Germinal center (tissue), 1 donor: Measurements from ENCODE around the gene THBS3.
A peak's percentile ranks its signal among the peaks of the same experiment; 100 is the strongest.
"Not testable (repeated sequence)": the region's sequence is repeated elsewhere in the genome, so short reads cannot be mapped to it uniquely, and the experiment has no call there.

Experiments used
- DNase-seq: peaks from one replicate; pipeline ENCODE4 v3.0.0; 2012; ENCODE audit warnings: mixed read lengths, low spot score

Gene THBS3

DNA sequence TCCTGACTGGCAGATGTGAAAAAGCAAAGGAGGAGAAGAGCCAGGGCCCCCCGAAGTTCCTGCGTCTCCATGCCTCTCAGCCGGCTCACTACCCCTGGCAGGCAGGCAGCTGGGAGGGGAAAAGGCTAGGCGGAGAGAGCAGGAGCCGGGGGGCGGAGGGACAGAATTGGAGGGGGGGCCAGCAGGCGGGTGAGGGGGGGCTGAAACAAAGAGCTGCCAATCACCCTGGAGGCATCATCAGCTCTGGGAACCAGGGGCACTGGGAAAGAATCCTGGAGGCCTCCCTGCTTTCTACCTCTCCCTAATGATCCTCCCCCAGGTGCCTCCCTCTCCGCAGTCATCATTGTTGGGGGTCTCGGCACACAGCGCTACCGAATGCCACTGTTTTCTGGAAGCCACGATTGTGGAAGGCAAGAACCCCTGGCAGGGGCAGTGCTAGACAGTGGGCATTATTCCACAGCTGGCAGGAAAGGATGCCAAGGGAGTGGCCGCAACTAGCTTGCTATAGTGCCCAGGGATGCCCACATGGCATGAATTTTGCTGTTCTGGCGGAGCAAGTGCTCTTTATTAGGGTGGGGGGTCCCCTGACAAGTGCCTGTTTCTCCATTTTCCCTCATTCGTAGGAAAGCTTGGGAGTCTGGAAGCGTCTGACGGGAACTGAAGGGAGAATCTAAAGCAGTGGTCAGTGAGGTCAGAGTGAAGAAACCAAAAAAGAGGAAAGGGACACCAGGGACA lies at the start of gene THBS3:
Gene THBS3 (minus strand): TSS at position 92 of the 735 bp plus-strand sequence. CDS start 21 bp downstream, at position 71.
- DNase-seq: no peak

GRCh38 chr1:155256058-155256852 lies 48.6 kb upstream of the THBS3 start:
- DNase-seq: no peak

DNA sequence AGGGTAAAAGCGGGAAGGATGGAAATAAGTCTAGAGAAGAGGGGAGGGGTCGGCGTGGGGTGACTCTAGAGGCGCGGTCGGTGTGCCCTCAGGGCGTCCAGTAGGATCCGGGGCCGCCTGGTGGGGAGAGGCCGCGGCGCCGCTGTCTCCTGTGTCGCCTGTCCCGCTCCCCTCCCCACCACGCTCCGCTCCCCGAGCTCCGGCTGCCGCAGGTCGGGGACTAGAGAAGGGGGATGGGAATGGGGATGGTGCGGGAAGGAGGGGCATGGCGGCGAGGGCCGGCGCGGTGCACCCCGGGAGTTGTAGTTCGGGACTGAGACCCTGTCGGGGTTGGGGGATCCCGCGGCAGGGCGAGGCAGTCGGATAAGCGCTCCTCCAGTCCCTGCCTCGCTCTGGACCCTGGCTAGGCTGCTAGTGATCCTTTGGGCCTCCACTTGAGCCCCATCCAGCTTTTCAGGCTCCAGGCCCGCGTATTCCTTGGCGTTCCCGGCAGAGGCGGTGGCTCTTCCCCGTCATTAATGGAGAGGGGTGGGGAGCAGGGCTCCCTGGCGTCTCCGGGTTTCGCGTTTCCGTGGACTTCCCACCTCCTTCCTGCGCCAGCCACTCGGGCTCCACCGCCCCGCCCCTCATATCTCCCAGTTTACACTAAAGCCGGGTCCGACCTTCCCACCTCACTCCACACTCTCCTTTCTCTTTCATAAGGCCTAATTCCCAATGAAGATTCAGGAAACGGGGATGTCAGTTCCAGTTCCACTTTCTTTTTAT lies 47.7 kb upstream of the THBS3 start, which contains the start of gene ENTREP3:
Gene ENTREP3 (minus strand): TSS at position 241 of the 765 bp plus-strand sequence. CDS start 606 bp downstream, outside the sequence.
- DNase-seq: peak; percentile 88

DNA sequence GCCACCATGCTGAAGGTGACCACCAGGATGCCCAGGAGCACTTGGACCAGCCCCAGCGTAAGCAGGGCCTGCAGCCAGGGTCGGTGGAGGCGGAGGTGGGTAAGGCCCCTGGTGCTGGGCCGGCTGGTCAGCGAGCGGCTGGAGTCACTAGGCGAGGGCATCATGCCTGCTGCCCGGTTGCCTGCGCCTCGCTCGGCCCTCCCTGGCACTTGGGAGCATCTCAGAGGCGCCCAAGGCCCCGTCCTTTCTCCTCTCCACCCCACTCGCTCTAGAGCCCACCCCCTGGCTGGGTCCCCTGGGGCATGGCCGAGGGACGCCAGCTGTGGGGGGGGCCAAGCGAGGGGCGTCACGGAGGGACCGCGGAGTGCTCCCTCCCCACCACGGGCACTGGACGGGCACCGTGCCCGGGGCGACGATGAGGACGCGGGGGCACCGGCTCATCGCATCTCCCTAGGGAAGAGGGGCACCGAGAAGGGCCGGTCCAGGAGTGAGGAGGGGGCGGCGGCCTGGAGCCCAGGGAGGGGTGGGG lies 47.1 kb upstream of the THBS3 start:
- no peak for DNase-seq

DNA sequence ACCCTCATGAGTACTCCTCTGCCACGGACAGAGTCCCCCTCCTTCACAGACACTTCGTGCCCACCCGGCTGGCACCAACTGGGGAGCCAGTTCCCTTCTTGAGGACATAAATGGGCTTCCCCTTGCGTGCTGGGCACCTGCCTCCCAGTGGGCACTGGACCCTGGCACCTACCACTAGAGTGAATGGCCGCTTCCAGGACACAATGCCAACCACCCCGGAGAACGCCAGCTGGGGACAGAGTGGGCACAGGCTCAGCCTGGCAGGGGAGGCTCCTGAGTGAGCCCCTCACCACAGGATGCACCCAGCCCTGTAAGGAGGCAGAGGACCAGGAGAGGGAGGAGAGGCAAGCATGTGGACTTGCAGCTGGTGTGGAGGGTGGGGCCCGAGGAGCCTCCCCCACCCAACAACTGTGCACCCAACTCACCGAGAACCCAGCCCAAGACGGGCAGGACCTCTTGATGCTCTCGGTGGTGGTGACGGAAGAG lies 46.6 kb upstream of the THBS3 start:
- DNase-seq: no peak

DNA sequence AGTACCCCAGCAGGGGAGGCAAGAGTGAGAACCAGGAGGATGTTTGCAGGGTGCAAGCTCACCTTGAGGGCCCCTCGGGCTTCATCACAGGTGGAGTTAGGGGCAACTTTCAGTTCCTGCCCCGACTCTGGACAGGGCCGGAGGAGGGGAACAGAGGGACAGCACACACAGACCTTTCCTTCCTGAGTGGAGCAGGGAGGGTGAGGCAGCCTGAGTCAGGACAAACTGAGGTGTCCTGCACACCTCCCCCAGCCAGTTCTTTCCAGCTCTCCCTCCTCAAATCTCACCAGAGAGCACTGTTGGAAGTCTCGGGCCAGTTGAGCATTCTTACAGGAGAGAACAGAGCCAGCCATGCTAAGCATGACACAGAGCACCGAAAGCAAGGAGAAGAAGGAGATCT lies 46.1 kb upstream of the THBS3 start:
- no peak for DNase-seq

- no peak for DNase-seq
Observed at GRCh38 chr1:155253208-155253607, 45.5 kb upstream of the THBS3 start.

GRCh38 chr1:155251566-155251965 lies 43.9 kb upstream of the THBS3 start:
- DNase-seq: no peak

DNA sequence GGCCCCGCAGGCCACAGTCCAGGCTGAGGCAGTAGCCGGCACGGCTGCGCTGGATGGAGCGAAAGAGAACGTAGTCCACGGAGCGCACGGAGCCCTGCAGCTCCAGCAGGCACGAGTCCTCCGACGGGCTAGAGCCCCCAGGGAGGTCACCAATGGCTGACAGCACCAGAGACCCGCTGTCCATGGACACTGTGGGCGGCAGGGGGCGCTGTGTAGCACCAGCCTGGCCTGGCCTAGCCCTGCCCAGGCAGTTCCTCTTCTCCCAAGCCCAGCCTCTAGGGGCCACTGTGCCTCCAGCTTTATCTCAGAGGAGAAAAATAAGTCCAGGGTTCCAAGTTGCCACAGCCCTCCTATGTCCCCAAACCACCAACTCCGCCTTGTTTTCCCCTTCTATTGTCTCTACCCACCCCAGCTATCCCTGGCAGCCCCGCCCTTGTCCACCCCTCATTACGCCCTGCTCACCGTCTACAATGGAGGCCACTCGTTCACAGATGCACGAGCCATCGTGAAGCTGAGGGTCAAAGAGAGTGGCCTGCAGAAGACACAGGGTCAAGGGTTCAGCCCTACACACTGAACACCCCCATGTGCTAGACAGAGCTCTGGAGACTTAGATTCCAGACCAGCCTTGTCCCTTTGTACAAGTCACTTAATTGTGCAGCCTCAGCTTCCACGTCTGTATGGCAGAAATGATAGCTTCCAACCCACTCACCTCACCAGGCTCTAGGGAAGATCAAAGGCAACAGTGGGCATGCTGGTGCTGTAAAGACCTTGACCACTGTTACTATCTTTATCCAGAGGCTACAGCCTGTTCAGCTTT lies 43.1 kb upstream of the THBS3 start:
- peak; percentile 97 for DNase-seq

GRCh38 chr1:155250246-155250632 lies 42.5 kb upstream of the THBS3 start:
- peak; percentile 60 for DNase-seq

DNA sequence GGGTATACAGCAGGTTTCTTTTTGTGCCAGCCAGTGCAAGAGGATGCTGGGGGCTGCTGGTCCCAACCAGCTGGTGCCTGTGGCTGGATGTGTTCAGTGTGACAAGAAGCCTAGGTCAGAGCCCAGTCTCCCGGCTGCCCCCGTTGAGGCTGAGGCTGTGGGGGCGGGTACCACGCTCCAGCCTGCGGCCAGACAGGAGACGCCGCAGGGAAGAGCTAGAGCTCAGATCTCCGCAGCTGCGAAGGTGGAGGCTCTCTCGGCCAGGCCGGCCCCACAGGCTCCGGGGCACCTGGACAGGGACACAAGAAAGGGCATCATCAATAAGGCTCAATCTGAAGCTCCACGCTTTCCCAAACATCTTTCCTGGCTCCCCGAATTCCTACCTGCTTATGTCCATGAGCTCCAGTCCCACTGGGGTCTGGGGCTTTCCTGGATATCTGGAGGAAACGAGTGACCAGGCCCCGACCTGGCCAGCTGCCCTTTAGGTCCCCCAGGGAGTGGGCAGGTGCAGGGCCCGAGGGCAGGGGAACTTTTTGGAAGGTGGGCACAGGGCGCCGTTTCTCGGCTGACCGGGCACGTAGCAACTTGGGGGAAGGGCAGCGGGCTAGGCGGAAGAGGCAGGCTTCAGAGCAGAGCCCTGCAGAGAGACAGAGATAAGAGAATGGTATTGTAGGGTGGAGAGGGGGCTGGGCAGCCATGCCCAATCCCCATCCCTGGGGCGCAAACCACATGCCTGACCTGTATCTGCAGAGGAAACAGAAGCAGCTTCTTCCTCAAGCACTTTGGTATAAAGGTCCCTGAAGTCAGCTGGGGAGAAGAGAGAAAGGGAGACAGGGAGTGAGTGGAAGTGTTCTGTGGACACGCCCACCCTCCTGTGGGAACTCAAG lies 40.2 kb upstream of the THBS3 start:
- DNase-seq: no peak

DNA sequence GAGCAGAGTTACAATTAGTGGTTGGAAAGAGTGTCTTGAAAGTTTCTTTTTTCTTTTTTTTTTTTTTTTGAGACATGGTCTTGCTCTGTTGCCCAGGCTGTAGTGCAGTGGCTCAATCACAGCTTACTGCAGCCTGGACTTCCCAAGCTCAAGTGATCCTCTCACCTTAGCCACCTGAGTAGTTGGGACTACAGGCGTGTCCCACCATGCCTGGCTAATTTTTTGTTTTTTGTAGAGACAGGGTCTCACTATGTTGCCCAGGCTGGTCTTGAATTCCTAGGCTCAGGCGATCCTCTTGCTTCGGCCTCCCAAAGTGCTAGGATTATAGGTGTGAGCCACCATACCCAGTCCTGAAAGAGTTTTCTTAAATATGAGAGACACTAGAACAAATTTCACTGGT lies 39.1 kb upstream of the THBS3 start:
- DNase-seq: not testable (repeated sequence)

GRCh38 chr1:155245163-155245524 lies 37.4 kb upstream of the THBS3 start:
- DNase-seq: no peak

GRCh38 chr1:155244368-155245162 lies 36.9 kb upstream of the THBS3 start:
- peak; percentile 94 for DNase-seq

GRCh38 chr1:155242805-155243358 lies 35.2 kb upstream of the THBS3 start:
- DNase-seq: no peak

- DNase-seq: no peak
Observed at GRCh38 chr1:155241841-155242264, 34.2 kb upstream of the THBS3 start.

- DNase-seq: peak; percentile 75
Observed at GRCh38 chr1:155241069-155241679, 33.5 kb upstream of the THBS3 start.

- no peak for DNase-seq
Observed at GRCh38 chr1:155236451-155236850, 28.8 kb upstream of the THBS3 start.

DNA sequence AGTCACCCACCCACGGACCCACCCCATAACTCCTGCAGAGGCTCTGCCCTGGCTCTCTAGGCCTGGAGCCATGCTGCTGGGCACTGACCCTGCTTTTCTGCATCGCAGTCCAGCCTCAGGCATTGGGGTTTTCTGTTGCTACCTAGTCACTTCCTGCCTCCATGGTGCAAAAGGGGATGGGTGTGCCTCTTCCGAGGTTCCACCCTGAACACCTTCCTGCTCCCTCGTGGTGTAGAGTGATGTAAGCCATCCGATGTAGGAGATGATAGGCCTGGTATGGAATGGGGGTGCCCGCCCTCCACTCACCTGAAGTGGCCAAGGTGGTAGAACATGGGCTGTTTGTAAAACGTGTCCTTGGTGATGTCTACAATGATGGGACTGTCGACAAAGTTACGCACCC lies 27.7 kb upstream of the THBS3 start:
- DNase-seq: not testable (repeated sequence)
